Right ventricle myocardium inferior (tissue), 1 donor: ENCODE results near the gene CENPT. TPM values are rescaled to one million over a fixed set of nuclear protein-coding genes. Genes with fewer than 3 reads are reported as not detected.
"Not testable (repeated sequence)": the region's sequence is repeated elsewhere in the genome, so short reads cannot be mapped to it uniquely, and the experiment has no call there.

Experiments
- ATAC-seq: fragments of 200-7000 bp; cut with Tn5 transposase; one replicate; pipeline ENCODE4 v1.9.1; 2020; ENCODE audit warnings: mild to moderate bottlenecking, moderate library complexity
- DNase-seq: peaks from one replicate; pipeline ENCODE4 v3.0.0; 2021; ENCODE audit errors: missing footprints
- intact Hi-C: fragments of 100-400 bp; cut with DNase I; formaldehyde crosslinking; loops from one replicate; pipeline ENCODE4 v1.11.0; 2022
- total RNA-seq: library from RNA; stranded (reverse); fragmentation: NEBNext Ultra II Directional; extraction: Animal tissue kit (Norgen Biotek cat#: 25700); gene quantifications from one replicate; pipeline ENCODE4 v1.2.1, GENCODE V29; 2021
- donor health status: DM: no; HTN: yes; CAD: no; lungs with severe emphysema.

Gene CENPT
- total RNA-seq, 1 donor from 2014 or later = 21.3 TPM

- ATAC-seq = peak; percentile 46
- intact Hi-C loops = no loop called here
- peak; percentile 13 for DNase-seq
Observed at GRCh38 chr16:67858500-67858899, 11.0 kb upstream of the CENPT start.

DNA sequence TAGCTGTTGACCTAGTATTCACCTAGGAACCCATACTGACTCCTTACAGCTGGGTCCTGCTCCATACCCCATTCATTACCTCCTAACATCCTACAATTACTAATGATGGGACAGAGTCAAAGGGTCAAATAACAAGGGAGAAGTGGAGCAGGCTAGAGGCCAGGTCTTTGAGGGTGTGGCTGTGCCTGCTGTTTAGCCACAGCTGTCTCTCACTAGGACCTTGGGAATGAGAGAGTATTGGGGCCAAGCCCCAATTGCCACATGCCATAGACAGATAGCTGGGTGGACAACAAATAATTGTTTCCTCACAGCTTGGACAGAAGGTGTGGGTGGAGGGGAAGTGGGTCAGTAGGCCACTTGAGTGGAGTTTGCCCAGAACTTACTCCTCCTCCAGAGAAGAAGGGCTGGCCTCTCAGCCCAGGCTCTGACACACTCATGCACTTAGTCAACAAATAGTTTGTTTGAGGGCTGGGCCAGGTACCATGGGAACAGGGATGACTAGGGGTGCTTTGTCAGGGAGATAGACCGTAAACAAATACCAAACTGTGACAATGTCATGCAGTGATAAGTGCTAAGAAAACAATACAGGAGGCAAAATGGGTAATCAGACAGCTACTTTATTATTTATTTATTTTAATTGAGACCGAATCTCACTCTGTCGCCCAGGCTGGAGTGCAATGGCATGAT, 10.2 kb upstream of the CENPT start:
- ATAC-seq = peak; percentile 93

GRCh38 chr16:67856927-67857546, 9.5 kb upstream of the CENPT start:
- intact Hi-C loops = no loop called here
- ATAC-seq = no peak

More for the DNA sequence above, 10.2 kb upstream of the CENPT start:
- peak; percentile 69 for DNase-seq
- intact Hi-C loops = no loop called here

GRCh38 chr16:67855789-67856188, 8.3 kb upstream of the CENPT start:
- ATAC-seq = no peak
- DNase-seq = no peak
- intact Hi-C loops = no loop called here

More at GRCh38 chr16:67856927-67857546, 9.5 kb upstream of the CENPT start:
- DNase-seq = no peak

DNA sequence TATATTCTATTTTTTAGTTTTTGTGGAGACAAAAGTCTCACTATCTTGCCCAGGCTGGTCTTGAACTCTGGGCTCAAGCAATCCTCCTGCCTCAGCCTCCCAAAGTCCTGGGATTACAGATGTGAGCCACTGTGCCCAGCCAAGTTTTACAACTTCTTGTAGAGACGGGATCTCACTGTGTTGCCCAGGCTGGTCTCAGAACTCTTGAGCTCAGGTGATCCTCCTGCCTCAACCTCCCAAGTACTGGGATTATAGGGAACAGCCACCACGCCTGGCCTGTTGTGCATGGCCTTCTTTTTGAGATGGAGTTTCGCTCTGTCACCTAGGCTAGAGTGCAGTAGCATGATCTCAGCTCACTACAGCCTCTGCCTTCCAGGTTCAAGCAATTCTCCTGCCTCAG, 6.2 kb upstream of the CENPT start:
- DNase-seq = no peak
- intact Hi-C loops = no loop called here
- ATAC-seq = no peak

DNA sequence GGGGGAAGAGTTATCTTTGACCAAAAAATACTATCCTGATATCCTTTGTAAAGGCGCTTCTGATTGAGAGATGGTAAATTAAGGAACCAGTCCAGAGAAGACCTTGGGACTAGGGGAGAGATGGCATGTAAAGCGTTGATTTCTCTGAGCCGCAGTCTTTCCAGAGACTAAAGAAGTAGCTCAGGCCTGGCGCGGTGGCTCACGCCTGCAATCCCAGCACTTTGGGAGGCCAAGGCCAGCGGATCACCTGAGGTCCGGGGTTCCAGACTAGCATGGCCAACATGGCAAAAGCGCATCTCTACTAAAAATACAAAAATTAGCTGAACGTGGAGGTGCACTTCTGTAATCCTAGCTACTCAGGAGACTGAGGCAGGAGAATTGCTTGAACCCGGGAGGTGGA, 625 bp upstream of the CENPT start:
- no peak for ATAC-seq
- DNase-seq = peak; percentile 11
- intact Hi-C loops = no loop called here

DNA sequence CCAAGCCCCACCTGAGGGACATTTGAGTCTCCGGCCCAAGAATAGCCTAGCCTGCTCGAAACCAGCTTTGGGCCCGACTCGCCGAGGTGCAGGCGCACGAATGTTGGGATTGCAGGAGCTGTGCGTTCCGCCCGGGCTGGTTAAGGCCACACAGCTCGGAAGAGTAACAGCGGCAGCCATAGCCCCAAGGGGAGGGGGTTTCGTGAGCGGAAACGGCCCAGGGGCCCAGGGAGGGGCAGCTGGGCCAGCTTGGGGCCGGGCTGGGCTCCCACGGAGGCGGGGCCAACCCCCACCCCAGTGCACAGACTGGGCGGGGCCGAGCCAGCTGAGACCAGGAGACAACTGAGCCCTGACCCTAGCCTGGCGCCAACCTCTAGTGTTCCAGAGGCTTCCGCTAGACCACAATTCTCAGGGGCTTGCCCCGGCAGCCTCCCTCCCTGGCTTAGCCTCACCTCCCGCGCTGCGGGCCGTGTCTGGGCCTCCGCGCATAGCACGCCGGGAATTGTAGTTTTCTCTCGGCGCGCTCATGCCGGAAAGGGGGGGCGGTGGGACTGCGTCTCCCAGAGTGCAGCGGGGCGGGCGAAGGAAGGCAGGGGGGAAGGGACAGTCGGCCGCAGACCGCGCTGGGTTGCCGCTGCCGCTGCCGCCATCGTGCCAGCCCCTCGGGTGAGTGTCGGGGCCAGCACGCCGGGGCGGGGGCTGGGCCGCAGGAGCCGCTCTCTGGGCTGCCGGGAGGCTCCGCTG, 1.0 kb downstream of the CENPT start, which contains the start of gene NUTF2:
Gene NUTF2 (plus strand): TSS at position 614 of the 744 bp plus-strand sequence. CDS start 18,198 bp downstream, outside the sequence.
- DNase-seq (peak; percentile 98), ATAC-seq (peak; percentile 88)
- intact Hi-C loops = loop anchor here (1.0 to 2.0 kb wide), 3 partner anchors 17 to 40 kb away; partner anchors contain the start of genes EDC4, RANBP10 and TSNAXIP1

- DNase-seq (no peak), ATAC-seq (no peak)
- intact Hi-C loops = loop anchor here (2.0 kb wide), 2 partner anchors 27 to 39 kb away; partner anchors contain the start of genes EDC4, RANBP10 and TSNAXIP1
Observed at GRCh38 chr16:67846063-67846319, 1.5 kb downstream of the CENPT start.

DNA sequence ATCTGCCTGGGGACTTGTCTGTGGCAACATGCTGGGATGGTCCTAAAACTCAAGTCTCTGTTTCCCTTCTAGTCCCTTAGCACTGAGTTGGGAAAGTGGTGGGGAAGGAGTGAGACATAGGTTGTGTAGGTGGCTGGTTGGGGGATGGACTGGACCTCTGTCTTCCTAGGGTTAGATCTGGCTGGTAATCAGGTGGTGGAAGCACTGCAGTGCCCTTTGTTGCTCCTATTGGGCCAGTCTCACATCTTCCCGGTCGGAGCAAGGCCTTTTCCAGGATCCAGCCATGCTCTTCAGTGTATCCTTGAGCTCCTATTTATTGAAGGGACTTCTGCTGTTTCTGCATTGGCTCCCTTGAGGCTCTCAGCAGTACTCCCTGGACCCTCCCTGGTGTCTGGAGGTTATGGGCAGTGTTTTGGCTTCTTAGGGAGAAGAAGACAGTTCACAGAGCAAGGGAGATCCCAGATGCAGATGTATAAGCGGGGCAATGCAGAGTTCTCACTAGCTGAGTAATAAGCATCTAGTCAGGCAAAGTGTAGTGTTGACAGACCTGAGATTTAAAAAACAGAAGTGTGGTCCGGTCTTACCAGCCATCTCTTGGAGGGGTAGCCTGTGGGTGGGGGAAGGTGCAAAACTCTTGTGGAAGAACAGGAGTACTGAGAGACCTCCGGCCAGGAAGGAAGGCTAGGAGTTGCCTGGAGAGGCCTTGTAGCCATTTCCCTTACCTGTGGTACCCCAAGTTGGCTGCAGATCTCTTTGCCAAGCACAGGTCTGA, 2.0 kb downstream of the CENPT start:
- intact Hi-C loops = loop anchor here (2.0 kb wide), 2 partner anchors 27 to 39 kb away; partner anchors contain the start of genes EDC4, RANBP10 and TSNAXIP1
- no peak for ATAC-seq

GRCh38 chr16:67844497-67844896, 3.0 kb downstream of the CENPT start:
- ATAC-seq (no peak), DNase-seq (no peak)
- intact Hi-C loops = no loop called here

More for the DNA sequence above, 2.0 kb downstream of the CENPT start:
- DNase-seq = no peak

DNA sequence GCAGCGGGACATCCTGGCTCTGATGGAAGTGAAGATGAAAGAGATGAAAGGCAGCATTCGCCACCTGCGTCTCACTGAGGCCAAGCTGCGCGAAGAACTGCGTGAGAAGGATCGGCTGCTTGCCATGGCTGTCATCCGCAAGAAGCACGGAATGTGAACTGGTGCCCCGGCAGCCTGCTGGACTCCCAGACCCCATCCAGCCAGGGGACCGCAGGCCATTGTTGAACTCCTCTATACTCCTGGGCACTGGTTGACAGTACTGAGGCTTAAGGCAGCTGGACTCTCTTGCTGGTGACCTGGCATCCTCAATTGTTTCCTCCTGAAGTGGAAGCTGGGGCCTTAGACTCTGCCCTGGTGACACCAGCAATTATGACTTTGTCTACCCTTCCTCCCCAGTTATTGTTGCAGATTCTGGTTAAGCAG, 4.1 kb downstream of the CENPT start:
- intact Hi-C loops = no loop called here
- ATAC-seq (no peak), DNase-seq (no peak)

- ATAC-seq (peak; percentile 14), DNase-seq (peak; percentile 74)
- intact Hi-C loops = no loop called here
Observed at GRCh38 chr16:67842509-67843342, 4.8 kb downstream of the CENPT start.

GRCh38 chr16:67841816-67842508, 5.5 kb downstream of the CENPT start, which contains the start of gene THAP11:
Gene THAP11, plus strand, starts transcription at chr16:67842320. Its CDS starts 235 bp downstream, at chr16:67842555.
- ATAC-seq (peak; percentile 81), DNase-seq (peak; percentile 96)
- intact Hi-C loops = no loop called here

DNA sequence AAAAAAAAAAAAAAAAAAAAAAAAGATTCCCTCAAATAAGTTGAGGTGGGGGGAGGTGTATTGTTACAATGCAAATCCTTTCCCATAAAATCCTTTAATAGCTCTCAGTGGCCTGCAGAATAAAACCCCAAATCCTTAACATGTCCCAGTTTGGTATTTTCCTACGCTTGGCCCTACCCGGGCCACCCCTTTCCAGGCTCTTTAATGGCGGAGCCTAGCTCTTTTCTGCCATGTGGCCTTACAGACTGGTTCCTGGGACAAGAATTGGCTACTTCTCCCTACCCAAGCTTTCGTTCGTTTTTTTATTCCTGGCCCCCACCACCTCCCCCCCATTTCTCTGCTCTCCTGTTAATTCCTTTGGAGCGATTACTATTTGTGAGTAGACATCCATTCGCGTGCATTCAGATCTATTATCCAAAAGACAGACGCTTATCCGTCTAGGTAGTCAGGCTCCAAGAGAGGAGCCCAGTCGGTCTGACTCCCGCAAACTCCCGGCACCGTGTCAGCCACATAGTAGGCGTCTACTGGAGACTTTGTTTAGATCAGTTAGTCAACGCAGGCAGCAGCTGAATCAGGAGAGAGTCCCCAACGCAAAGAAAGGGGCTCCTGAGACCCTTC, 6.2 kb downstream of the CENPT start:
- ATAC-seq = no peak
- intact Hi-C loops = no loop called here
- no peak for DNase-seq

DNA sequence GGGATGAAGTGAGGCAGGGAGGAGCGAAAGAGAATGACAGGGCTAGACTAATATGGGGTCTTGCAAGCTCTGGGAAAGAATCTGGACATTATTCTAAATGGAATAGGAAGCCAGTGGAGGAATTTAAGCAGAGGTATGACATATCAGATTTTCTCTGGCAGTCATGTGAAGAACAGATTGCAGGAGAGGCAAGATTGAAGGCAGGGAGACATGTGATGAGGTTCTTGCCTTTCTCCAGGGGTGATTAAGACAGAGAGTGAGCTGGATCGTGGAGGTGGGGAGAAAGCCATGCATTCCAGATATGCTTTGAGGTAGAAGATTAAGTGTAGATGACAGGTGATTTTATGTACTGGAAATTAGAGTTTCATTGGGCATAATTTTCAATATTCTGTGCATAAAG, 9.7 kb downstream of the CENPT start:
- intact Hi-C loops = no loop called here
- DNase-seq (no peak), ATAC-seq (no peak)

- ATAC-seq, DNase-seq, intact Hi-C loops: not testable (repeated sequence)
Observed at GRCh38 chr16:67837190-67837589, 10.3 kb downstream of the CENPT start.

GRCh38 chr16:67834242-67834614, 13.3 kb downstream of the CENPT start:
- no peak for ATAC-seq
- peak; percentile 5 for DNase-seq
- intact Hi-C loops = no loop called here
